Liver (tissue), 9 donors: ENCODE measurements around the gene MED8. TPM values are rescaled to one million over a fixed set of nuclear protein-coding genes. Genes with fewer than 3 reads are reported as not detected.

Source experiments
- DNase-seq: peaks from one replicate; pipeline ENCODE4 v3.0.0-alpha.2; 2017; ENCODE audit warnings: low spot score
- H3K27ac ChIP-seq, 2 donors: one replicate each; pipeline ENCODE4 v1.7.0; 2013; ENCODE audit warnings: inconsistent platforms in 2 of 2, low read length in 2 of 2, control low read depth in 1 of 2, low read depth in 1 of 2, mild to moderate bottlenecking in 1 of 2
- H3K27me3 ChIP-seq, 4 donors: one replicate each; pipeline versions ENCODE4 v1.6.1 to v1.7.0; 2013; ENCODE audit warnings: low read length in 3 of 4, inconsistent platforms in 1 of 4, mild to moderate bottlenecking in 1 of 4, moderate library complexity in 1 of 4; ENCODE audit not compliant: control insufficient read depth in 4 of 4, insufficient read depth in 4 of 4
- H3K36me3 ChIP-seq, 4 donors: one replicate each; pipeline versions ENCODE4 v1.6.1 to v1.7.0; 2013; ENCODE audit warnings: low read length in 3 of 4, mild to moderate bottlenecking in 3 of 4, low read depth in 1 of 4, moderate library complexity in 1 of 4; ENCODE audit not compliant: control insufficient read depth in 4 of 4, insufficient read depth in 3 of 4
- H3K4me1 ChIP-seq, 4 donors: one replicate each; pipeline versions ENCODE4 v1.6.1 to v1.7.0; 2013; ENCODE audit warnings: low read length in 3 of 4, mild to moderate bottlenecking in 3 of 4, moderate library complexity in 1 of 4; ENCODE audit not compliant: control insufficient read depth in 4 of 4, insufficient read depth in 4 of 4
- H3K4me3 ChIP-seq, 3 donors: one replicate each; pipeline versions ENCODE4 v1.6.1 to v1.7.0; 2013; ENCODE audit warnings: low read length in 3 of 3, control low read depth in 1 of 3, low read depth in 1 of 3, mild to moderate bottlenecking in 1 of 3
- H3K9ac ChIP-seq, 2 donors: one replicate each; pipeline ENCODE4 v1.7.0; 2013; ENCODE audit warnings: low read length in 2 of 2, mild to moderate bottlenecking in 2 of 2, moderate library complexity in 2 of 2, control low read depth in 1 of 2, low read depth in 1 of 2
- H3K9me3 ChIP-seq, 4 donors: one replicate each; pipeline versions ENCODE4 v1.6.1 to v1.7.0; 2013; ENCODE audit warnings: low read length in 3 of 4; ENCODE audit not compliant: control insufficient read depth in 4 of 4
- ATF3 ChIP-seq: IDR thresholded peaks from 2 replicates; pipeline ENCODE4 v1.6.1; 2016; ENCODE audit warnings: antibody characterized with exemption
- CTCF ChIP-seq: fragments of 150-350 bp; IDR thresholded peaks from 2 replicates; pipeline ENCODE4 v1.5.1; 2017; ENCODE audit warnings: improper control_type of control experiment, low read depth, low read length; ENCODE audit not compliant: missing input control
- EGR1 ChIP-seq, 2 donors: IDR thresholded peaks; 2 replicates each; pipeline ENCODE4 v1.6.1; 2016 to 2018; ENCODE audit warnings: antibody characterized with exemption in 2 of 2, low read depth in 2 of 2
- FOXA1 ChIP-seq: IDR thresholded peaks from 2 replicates; pipeline ENCODE4 v1.6.1; 2016; ENCODE audit warnings: antibody characterized with exemption
- FOXA2 ChIP-seq: IDR thresholded peaks from 2 replicates; pipeline ENCODE4 v1.6.1; 2016; ENCODE audit warnings: antibody characterized with exemption
- GABPA ChIP-seq, 2 donors: IDR thresholded peaks in 1 of 2; conservative IDR thresholded peaks in 1 of 2; 2 replicates each; pipeline ENCODE4 v1.6.1; 2016; ENCODE audit warnings: antibody characterized with exemption in 2 of 2, mild to moderate bottlenecking in 1 of 2, moderate library complexity in 1 of 2
- HNF4A ChIP-seq, 2 donors: conservative IDR thresholded peaks; 2 replicates each; pipeline ENCODE4 v1.6.1; 2016; ENCODE audit warnings: antibody characterized with exemption in 2 of 2, mild to moderate bottlenecking in 2 of 2
- HNF4G ChIP-seq: IDR thresholded peaks from 2 replicates; pipeline ENCODE4 v1.6.1; 2016; ENCODE audit warnings: antibody characterized with exemption
- JUND ChIP-seq, 2 donors: IDR thresholded peaks; 2 replicates each; pipeline ENCODE4 v1.6.1; 2016; ENCODE audit warnings: antibody characterized with exemption in 2 of 2
- MAX ChIP-seq: IDR thresholded peaks from 2 replicates; pipeline ENCODE4 v1.6.1; 2016; ENCODE audit warnings: antibody characterized with exemption
- NR2F2 ChIP-seq: IDR thresholded peaks from 2 replicates; pipeline ENCODE4 v1.6.1; 2016; ENCODE audit warnings: antibody characterized with exemption
- RAD21 ChIP-seq, 2 donors: IDR thresholded peaks; 2 replicates each; pipeline ENCODE4 v1.6.1; 2016; ENCODE audit warnings: antibody characterized with exemption in 2 of 2, mild to moderate bottlenecking in 2 of 2
- REST ChIP-seq: IDR thresholded peaks from 2 replicates; pipeline ENCODE4 v1.6.1; 2016; ENCODE audit warnings: antibody characterized with exemption, mild to moderate bottlenecking
- RXRA ChIP-seq, 2 donors: IDR thresholded peaks; 2 replicates each; pipeline ENCODE4 v1.6.1; 2017 to 2018; ENCODE audit warnings: antibody characterized with exemption in 2 of 2, mild to moderate bottlenecking in 1 of 2
- SP1 ChIP-seq: IDR thresholded peaks from 2 replicates; pipeline ENCODE4 v1.6.1; 2018; ENCODE audit warnings: antibody characterized with exemption, mild to moderate bottlenecking
- TAF1 ChIP-seq: conservative IDR thresholded peaks from 2 replicates; pipeline ENCODE4 v1.6.1; 2016; ENCODE audit warnings: antibody characterized with exemption, mild to moderate bottlenecking
- YY1 ChIP-seq: IDR thresholded peaks from 2 replicates; pipeline ENCODE4 v1.6.1; 2016; ENCODE audit warnings: antibody characterized with exemption, mild to moderate bottlenecking
- ZBTB33 ChIP-seq: IDR thresholded peaks from 2 replicates; pipeline ENCODE4 v1.6.1; 2016; ENCODE audit warnings: antibody characterized with exemption
- WGBS: extraction: QIAGEN DNeasy Blood & Tissue Kit; methylation state at CpG from one replicate; pipeline ENCODE4 v1.1.7; 2013; 5-methylcytosine and 5-hydroxymethylcytosine counted together
- polyA plus RNA-seq, 2 donors: library from polyadenylated mRNA; stranded (reverse) in 1 of 2; unstranded in 1 of 2; fragments of 200-250 nt in 1 of 2; fragments of >200 nt in 1 of 2; fragmentation: Nextera tagmentation in 1 of 2; extraction: Ambion mirVana in 1 of 2; gene quantifications; one replicate each; pipeline versions ENCODE4 v1.2.1 to v1.2.3, GENCODE V29; 2013 to 2015
- total RNA-seq, 2 donors: library from RNA; depleted of rRNA; stranded (reverse); fragments of >200 nt; gene quantifications; one replicate each; pipeline ENCODE4 v1.2.3, GENCODE V29; 2014
- donor health status: healthy.
- donor health status: healthy.
- donor health status: healthy.
- donor health status: healthy.
- donor health status: healthy.

MED8 gene
- total and polyA plus RNA-seq, 4 donors, result 26.2 to 37.6 (median 29.1) TPM

- TF ChIP-seq SP1 (peak; percentile 75), EGR1 (IDR thresholded peaks at IDR 0.05; ENCODE audit: low read depth in 2 of 2) (no peak), REST (peak; percentile 38), TAF1 (no peak), RAD21 (IDR thresholded peaks at IDR 0.05) (peak in 1 of 2 donors; percentile 44), FOXA1 (no peak), CTCF (no peak), YY1 (peak; percentile 26), HNF4A (conservative IDR thresholded peaks at IDR 0.05) (peak; percentile 10 to 17), GABPA (IDR thresholded peaks at IDR 0.05 in 1 of 2, conservative IDR thresholded peaks at IDR 0.05 in 1 of 2) (peak in 1 of 2 donors; percentile 24), NR2F2 (no peak), HNF4G (no peak), MAX (no peak), JUND (IDR thresholded peaks at IDR 0.05) (no peak), ZBTB33 (no peak), RXRA (IDR thresholded peaks at IDR 0.05) (peak; percentile 26 to 69), FOXA2 (no peak), ATF3 (no peak)
- Histone ChIP-seq H3K4me3 (peak overlapping the region; percentile 60 to 63 (median 62)), H3K27me3 (no peaks in the 10 kb centered on the region), H3K36me3 (no peaks in the 10 kb centered on the region), H3K9ac (peak overlapping the region; percentile 29 to 48), H3K4me1 (peaks cover 0 to 22% (median 14%) of the 10 kb centered on the region in 4 donors), H3K9me3 (no peaks in the 10 kb centered on the region), H3K27ac (peak overlapping the region; percentile 82 to 89)
- 9% methylated on average over 72 of the region's 72 CpGs for WGBS
- DNase-seq, result peak; percentile 82
These were observed 40.6 kb downstream of the MED8 start for GRCh38 chr1:43348809-43349593.
